Upper lobe of right lung (tissue), 1 donor: ENCODE results near the gene ZFHX3. TPM values are rescaled to one million over a fixed set of nuclear protein-coding genes. Genes with fewer than 3 reads are reported as not detected.

ENCODE experiments used
- ATAC-seq: fragments of 200-7000 bp; cut with Tn5 transposase; one replicate; pipeline ENCODE4 v1.9.1; 2020; ENCODE audit warnings: mild to moderate bottlenecking, moderate library complexity
- DNase-seq: peaks from one replicate; pipeline ENCODE4 v3.0.0-alpha.2; 2020
- H3K27ac ChIP-seq: fragments of 200-600 bp; one replicate; pipeline ENCODE4 v1.8.0; 2022
- H3K27me3 ChIP-seq: fragments of 200-600 bp; one replicate; pipeline ENCODE4 v1.8.0; 2022; ENCODE audit warnings: mild to moderate bottlenecking
- H3K36me3 ChIP-seq: fragments of 200-600 bp; one replicate; pipeline ENCODE4 v1.8.0; 2022
- H3K4me1 ChIP-seq: fragments of 200-600 bp; one replicate; pipeline ENCODE4 v1.8.0; 2022
- H3K4me3 ChIP-seq: fragments of 200-600 bp; one replicate; pipeline ENCODE4 v1.8.0; 2022; ENCODE audit warnings: mild to moderate bottlenecking
- H3K9me3 ChIP-seq: fragments of 200-600 bp; one replicate; pipeline ENCODE4 v1.8.0; 2022
- CTCF ChIP-seq: fragments of 200-600 bp; IDR thresholded peaks from one replicate; pipeline ENCODE4 v1.8.0; 2022; ENCODE audit warnings: antibody characterized with exemption
- intact Hi-C: fragments of 100-400 bp; cut with DNase I; formaldehyde crosslinking; loops from one replicate; pipeline ENCODE4 v1.11.0; 2022
- total RNA-seq: library from RNA; stranded (reverse); fragmentation: NEBNext Ultra II Directional; extraction: Animal tissue kit (Norgen Biotek cat#: 25700); gene quantifications from one replicate; pipeline ENCODE4 v1.2.1, GENCODE V29; 2021
- donor health status: DM: no; HTN: yes; CAD: no; lungs with severe emphysema.

ZFHX3 gene
- total RNA-seq, 1 donor from 2014 or later = 29.0 TPM

GRCh38 chr16:73043828-73044467 lies 4.0 kb downstream of the ZFHX3 start:
- H3K27me3 ChIP-seq = no peaks in the 10 kb centered on the region
- DNase-seq = no peak
- H3K4me1 ChIP-seq = peaks cover 36% of the 10 kb centered on the region
- no peak overlapping the region for H3K27ac ChIP-seq
- intact Hi-C loops = no loop called here
- no peak overlapping the region for H3K4me3 ChIP-seq
- H3K36me3 ChIP-seq = no peaks in the 10 kb centered on the region
- TF ChIP-seq CTCF = no peak
- ATAC-seq = no peak
- H3K9me3 ChIP-seq = no peaks in the 10 kb centered on the region

GRCh38 chr16:73042807-73043206 lies 5.1 kb downstream of the ZFHX3 start:
- DNase-seq = no peak
- intact Hi-C loops = no loop called here
- Histone ChIP-seq H3K4me1 (peaks cover 35% of the 10 kb centered on the region), H3K9me3 (no peaks in the 10 kb centered on the region), H3K4me3 (no peak overlapping the region), H3K36me3 (no peaks in the 10 kb centered on the region), H3K27ac (no peak overlapping the region), H3K27me3 (no peaks in the 10 kb centered on the region)
- no peak for TF ChIP-seq CTCF
- ATAC-seq = no peak

- Histone ChIP-seq H3K9me3 (no peaks in the 10 kb centered on the region), H3K4me3 (no peak overlapping the region), H3K27ac (no peak overlapping the region), H3K36me3 (no peaks in the 10 kb centered on the region), H3K27me3 (no peaks in the 10 kb centered on the region), H3K4me1 (peaks cover 40% of the 10 kb centered on the region)
- TF ChIP-seq CTCF = no peak
- DNase-seq (no peak), ATAC-seq (no peak)
- intact Hi-C loops = no loop called here
These were observed 6.3 kb downstream of the ZFHX3 start for GRCh38 chr16:73041676-73042075.

GRCh38 chr16:73040735-73041402 lies 7.1 kb downstream of the ZFHX3 start:
- no peak for DNase-seq
- H3K27me3 ChIP-seq = no peaks in the 10 kb centered on the region

GRCh38 chr16:73040136-73040535 lies 7.8 kb downstream of the ZFHX3 start:
- H3K27ac ChIP-seq = no peak overlapping the region
- H3K4me1 ChIP-seq = peaks cover 38% of the 10 kb centered on the region

More at GRCh38 chr16:73040735-73041402, 7.1 kb downstream of the ZFHX3 start:
- TF ChIP-seq CTCF = no peak
- intact Hi-C loops = no loop called here
- ATAC-seq = no peak
- Histone ChIP-seq H3K27ac (no peak overlapping the region), H3K9me3 (no peaks in the 10 kb centered on the region), H3K4me1 (peaks cover 40% of the 10 kb centered on the region), H3K36me3 (no peaks in the 10 kb centered on the region), H3K4me3 (no peak overlapping the region)

More at GRCh38 chr16:73040136-73040535, 7.8 kb downstream of the ZFHX3 start:
- no peak for TF ChIP-seq CTCF
- intact Hi-C loops = no loop called here
- no peak overlapping the region for H3K4me3 ChIP-seq
- DNase-seq = no peak
- H3K27me3 ChIP-seq = no peaks in the 10 kb centered on the region
- H3K9me3 ChIP-seq = no peaks in the 10 kb centered on the region
- no peak for ATAC-seq
- no peaks in the 10 kb centered on the region for H3K36me3 ChIP-seq
